Osteoblast (primary cell): ENCODE data around the gene ANKS1B. TPM values are rescaled to one million over a fixed set of nuclear protein-coding genes. Genes with fewer than 3 reads are reported as not detected.

Source experiments
- DNase-seq: peaks from one replicate; pipeline ENCODE4 v3.0.0; 2011; ENCODE audit warnings: low spot score, mixed read lengths; ENCODE audit not compliant: insufficient read length; ENCODE audit errors: missing footprints
- H2AFZ ChIP-seq: 2 replicates; pipeline ENCODE4 v1.6.0; 2011; ENCODE audit warnings: mild to moderate bottlenecking, low read length
- H3K27ac ChIP-seq: 2 replicates; pipeline ENCODE4 v1.5.1; 2011; ENCODE audit warnings: mild to moderate bottlenecking, low read depth, low read length, moderate library complexity
- H3K27me3 ChIP-seq: 2 replicates; pipeline ENCODE4 v1.6.0; 2012; ENCODE audit warnings: mild to moderate bottlenecking, control low read depth, inconsistent platforms, low read length, moderate library complexity; ENCODE audit not compliant: insufficient read depth
- H3K36me3 ChIP-seq: 2 replicates; pipeline ENCODE4 v1.5.1; 2011; ENCODE audit warnings: mild to moderate bottlenecking, low read length, control low read depth, moderate library complexity; ENCODE audit not compliant: insufficient read depth
- H3K4me1 ChIP-seq: 2 replicates; pipeline ENCODE4 v1.5.1; 2011; ENCODE audit warnings: mild to moderate bottlenecking, low read length, control low read depth, moderate library complexity; ENCODE audit not compliant: insufficient read depth
- H3K4me2 ChIP-seq: 2 replicates; pipeline ENCODE4 v1.6.0; 2011; ENCODE audit warnings: mild to moderate bottlenecking, low read length; ENCODE audit not compliant: insufficient read depth
- H3K4me3 ChIP-seq: fragments of 200-600 bp; sonication (generic); 3 replicates; pipeline ENCODE4 v1.5.1; 2012; ENCODE audit warnings: mild to moderate bottlenecking, low read length, inconsistent platforms; ENCODE audit not compliant: insufficient read depth
- H3K79me2 ChIP-seq: 2 replicates; pipeline ENCODE4 v1.6.0; 2012; ENCODE audit warnings: mild to moderate bottlenecking, low read length, control low read depth, inconsistent platforms; ENCODE audit not compliant: insufficient read depth
- H3K9me3 ChIP-seq: 2 replicates; pipeline ENCODE4 v1.5.1; 2011; ENCODE audit warnings: low read depth, low read length, control low read depth
- H4K20me1 ChIP-seq: 2 replicates; pipeline ENCODE4 v1.6.0; 2012; ENCODE audit warnings: mild to moderate bottlenecking, low read length, control low read depth; ENCODE audit not compliant: insufficient read depth
- CTCF ChIP-seq: IDR thresholded peaks from 2 replicates; pipeline ENCODE4 v1.5.1; 2011; ENCODE audit warnings: mild to moderate bottlenecking, low read depth, low read length, moderate library complexity; ENCODE audit errors: extremely low read depth
- total RNA-seq: library from RNA; depleted of rRNA; stranded (reverse); fragments of >200 nt; gene quantifications from 2 replicates; pipeline ENCODE4 v1.2.3, GENCODE V29; 2012

Gene ANKS1B
- total RNA-seq, 1 donor: 2.2 TPM

- no peak for DNase-seq
Observed at GRCh38 chr12:99442758-99443157, 542.0 kb downstream of the ANKS1B start.

GRCh38 chr12:99439399-99439798 is 545.3 kb downstream of the ANKS1B start:
- no peaks in the 10 kb centered on the region for H3K36me3 ChIP-seq
- no peak overlapping the region for H2AFZ ChIP-seq
- no peaks in the 10 kb centered on the region for H3K79me2 ChIP-seq
- H3K4me3 ChIP-seq: no peak overlapping the region
- H3K4me1 ChIP-seq: no peaks in the 10 kb centered on the region
- no peak for DNase-seq
- no peak overlapping the region for H3K27ac ChIP-seq
- H3K4me2 ChIP-seq: no peak overlapping the region
- no peak for TF ChIP-seq CTCF
- H3K9me3 ChIP-seq: no peaks in the 10 kb centered on the region
- no peaks in the 10 kb centered on the region for H3K27me3 ChIP-seq
- H4K20me1 ChIP-seq: no peaks in the 10 kb centered on the region

More at GRCh38 chr12:99442758-99443157, 542.0 kb downstream of the ANKS1B start:
- H3K27me3 ChIP-seq: no peaks in the 10 kb centered on the region
- H4K20me1 ChIP-seq: no peaks in the 10 kb centered on the region
- H3K27ac ChIP-seq: no peak overlapping the region
- H3K79me2 ChIP-seq: no peaks in the 10 kb centered on the region
- no peak overlapping the region for H3K4me3 ChIP-seq
- H3K4me2 ChIP-seq: no peak overlapping the region
- no peak for TF ChIP-seq CTCF
- H3K36me3 ChIP-seq: no peaks in the 10 kb centered on the region
- no peak overlapping the region for H2AFZ ChIP-seq
- no peaks in the 10 kb centered on the region for H3K9me3 ChIP-seq
- no peaks in the 10 kb centered on the region for H3K4me1 ChIP-seq

- no peaks in the 10 kb centered on the region for H3K27me3 ChIP-seq
- H3K9me3 ChIP-seq: no peaks in the 10 kb centered on the region
- no peak for TF ChIP-seq CTCF
Observed at GRCh38 chr12:99436584-99436983, 548.2 kb downstream of the ANKS1B start.

GRCh38 chr12:99435095-99435791 is 549.5 kb downstream of the ANKS1B start:
- Histone ChIP-seq H3K79me2 (no peaks in the 10 kb centered on the region), H3K4me3 (no peak overlapping the region), H2AFZ (no peak overlapping the region), H3K4me1 (no peaks in the 10 kb centered on the region), H3K9me3 (no peaks in the 10 kb centered on the region), H3K36me3 (no peaks in the 10 kb centered on the region), H4K20me1 (no peaks in the 10 kb centered on the region), H3K27me3 (no peaks in the 10 kb centered on the region), H3K27ac (no peak overlapping the region), H3K4me2 (no peak overlapping the region)
- no peak for DNase-seq
- TF ChIP-seq CTCF: no peak

More at GRCh38 chr12:99436584-99436983, 548.2 kb downstream of the ANKS1B start:
- Histone ChIP-seq H3K36me3 (no peaks in the 10 kb centered on the region), H3K4me1 (no peaks in the 10 kb centered on the region), H3K4me3 (no peak overlapping the region), H3K27ac (no peak overlapping the region), H4K20me1 (no peaks in the 10 kb centered on the region), H2AFZ (no peak overlapping the region), H3K79me2 (no peaks in the 10 kb centered on the region), H3K4me2 (no peak overlapping the region)
- no peak for DNase-seq
